Globus pallidus (tissue), 1 donor: ENCODE data around the gene CALCA.

ENCODE experiments used
- DNase-seq: peaks from one replicate; pipeline ENCODE4 v3.0.0-alpha.2; 2015; ENCODE audit warnings: low spot score

The CALCA gene

GRCh38 chr11:14949437-14950147, 22.6 kb downstream of the CALCA start:
- no peak for DNase-seq

- no peak for DNase-seq
These were observed 29.4 kb downstream of the CALCA start for GRCh38 chr11:14942745-14943144.

- DNase-seq, result no peak
These were observed 33.2 kb downstream of the CALCA start for GRCh38 chr11:14938936-14939335.

GRCh38 chr11:14934641-14935351, 37.4 kb downstream of the CALCA start:
- no peak for DNase-seq

GRCh38 chr11:14932447-14932846, 39.7 kb downstream of the CALCA start:
- no peak for DNase-seq

- no peak for DNase-seq
These were observed 41.8 kb downstream of the CALCA start for GRCh38 chr11:14930369-14930768.

- DNase-seq, result no peak
These were observed 45.0 kb downstream of the CALCA start for GRCh38 chr11:14927146-14927545.

GRCh38 chr11:14924318-14924717, 47.8 kb downstream of the CALCA start:
- DNase-seq, result no peak
